ENCODE measurements around the gene TOMM40L.

GRCh38 chr1:161258439-161259344 is 32.8 kb downstream of the TOMM40L start, which contains the start of gene PCP4L1:
- no peak for TF ChIP-seq CTCF (IDR thresholded peaks at IDR 0.05)
- TF ChIP-seq POLR2AphosphoS5 (IDR thresholded peaks at IDR 0.05), result peak; percentile 30 to 71

Data from esophagus muscularis mucosa (tissue), 3 donors.